GM18873 (cell line): ENCODE results near the gene SLC16A4.
"Not testable (repeated sequence)": the region's sequence is repeated elsewhere in the genome, so short reads cannot be mapped to it uniquely, and the experiment has no call there.

Experiments
- ATAC-seq: cut with Tn5 transposase; IDR thresholded peaks from one replicate; pipeline ENCODE4 v1.9.1; 2021; ENCODE audit warnings: mild to moderate bottlenecking, moderate library complexity, moderate number of reproducible peaks; ENCODE audit not compliant: unreplicated experiment, low FRiP score

The SLC16A4 gene

DNA sequence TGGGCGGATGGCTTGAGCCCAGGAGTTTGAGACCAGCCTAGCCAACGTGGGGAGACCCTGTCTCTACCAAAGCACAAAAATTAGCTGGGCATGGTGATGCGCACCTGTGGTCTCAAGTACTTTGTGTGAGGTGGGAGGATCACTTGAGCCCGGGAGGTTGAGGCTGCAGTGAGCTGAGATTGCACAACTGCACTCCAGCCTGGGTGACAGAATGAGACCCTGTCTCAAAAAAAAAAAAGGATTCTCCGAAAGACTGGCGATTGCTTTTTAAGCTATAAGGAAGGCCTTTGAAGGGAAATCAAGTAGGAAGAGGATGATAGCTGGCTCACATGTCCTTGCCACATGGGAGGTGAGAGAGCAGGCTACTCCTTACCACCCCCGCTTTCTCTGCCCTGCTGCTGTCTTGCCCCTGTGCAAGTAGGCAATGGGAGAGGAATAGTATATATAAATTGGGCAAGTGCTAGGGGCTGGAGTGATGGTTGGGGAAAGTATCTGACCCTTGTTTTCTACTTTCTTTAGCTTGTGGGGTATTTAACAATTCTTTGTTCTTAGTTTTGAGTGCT, 20.4 kb upstream of the SLC16A4 start:
- ATAC-seq, result no peak

- ATAC-seq, result no peak
Observed at GRCh38 chr1:110409316-110409715, 18.5 kb upstream of the SLC16A4 start.

DNA sequence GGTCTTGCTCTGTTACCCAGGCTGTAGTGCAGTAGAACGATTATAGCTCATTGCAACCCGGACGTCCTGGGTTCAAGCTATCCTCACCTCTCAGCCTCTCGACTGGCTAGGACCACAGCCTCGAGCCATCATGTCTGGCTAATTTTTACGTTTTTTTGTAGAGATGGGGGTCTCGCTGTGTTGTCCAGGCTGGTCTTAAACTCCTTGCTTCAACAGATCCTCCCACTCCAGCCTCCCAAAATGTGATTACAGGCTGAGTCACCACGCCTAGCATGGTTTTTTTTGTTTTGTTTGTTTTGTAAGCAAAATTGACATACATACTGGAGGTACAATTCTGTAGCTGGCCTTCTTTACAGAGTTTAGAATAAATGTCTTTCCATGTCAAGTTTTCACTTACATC, 17.7 kb upstream of the SLC16A4 start:
- no peak for ATAC-seq

GRCh38 chr1:110407260-110408210, 16.7 kb upstream of the SLC16A4 start, which contains the start of gene LAMTOR5:
TSS of gene LAMTOR5 (minus strand) at chr1:110407694. CDS start at chr1:110407620, 74 bp downstream.
- peak; percentile 71 for ATAC-seq

- not testable (repeated sequence) for ATAC-seq
Observed at GRCh38 chr1:110406407-110406806, 15.6 kb upstream of the SLC16A4 start.

DNA sequence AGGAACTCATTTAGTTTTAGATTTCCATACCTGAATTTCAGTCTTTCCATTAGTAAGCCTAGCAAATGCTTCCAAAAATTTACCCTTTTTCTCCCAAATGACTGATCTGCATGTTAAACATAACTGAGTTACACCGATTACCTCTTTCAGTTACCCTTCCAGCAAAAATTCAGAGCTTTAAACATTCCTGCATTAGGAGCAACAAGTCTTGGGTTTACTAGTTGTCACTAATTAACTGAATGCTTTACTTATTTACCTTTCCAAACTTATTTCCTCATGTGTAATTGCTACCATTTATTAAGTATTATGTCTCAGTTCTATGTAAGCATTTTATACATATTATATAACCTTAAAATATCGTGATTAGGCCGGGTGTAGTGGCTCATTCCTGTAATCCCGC, 13.6 kb upstream of the SLC16A4 start:
- ATAC-seq, result no peak

GRCh38 chr1:110403805-110404204, 13.0 kb upstream of the SLC16A4 start:
- ATAC-seq, result no peak

GRCh38 chr1:110396259-110396958, 5.6 kb upstream of the SLC16A4 start:
- not testable (repeated sequence) for ATAC-seq

GRCh38 chr1:110394493-110394820, 3.6 kb upstream of the SLC16A4 start:
- ATAC-seq, result no peak

- ATAC-seq, result no peak
Observed at GRCh38 chr1:110393691-110394492, 3.1 kb upstream of the SLC16A4 start.

GRCh38 chr1:110393286-110393685, 2.5 kb upstream of the SLC16A4 start:
- no peak for ATAC-seq

- ATAC-seq, result no peak
Observed at GRCh38 chr1:110390096-110390495, 730 bp downstream of the SLC16A4 start.

DNA sequence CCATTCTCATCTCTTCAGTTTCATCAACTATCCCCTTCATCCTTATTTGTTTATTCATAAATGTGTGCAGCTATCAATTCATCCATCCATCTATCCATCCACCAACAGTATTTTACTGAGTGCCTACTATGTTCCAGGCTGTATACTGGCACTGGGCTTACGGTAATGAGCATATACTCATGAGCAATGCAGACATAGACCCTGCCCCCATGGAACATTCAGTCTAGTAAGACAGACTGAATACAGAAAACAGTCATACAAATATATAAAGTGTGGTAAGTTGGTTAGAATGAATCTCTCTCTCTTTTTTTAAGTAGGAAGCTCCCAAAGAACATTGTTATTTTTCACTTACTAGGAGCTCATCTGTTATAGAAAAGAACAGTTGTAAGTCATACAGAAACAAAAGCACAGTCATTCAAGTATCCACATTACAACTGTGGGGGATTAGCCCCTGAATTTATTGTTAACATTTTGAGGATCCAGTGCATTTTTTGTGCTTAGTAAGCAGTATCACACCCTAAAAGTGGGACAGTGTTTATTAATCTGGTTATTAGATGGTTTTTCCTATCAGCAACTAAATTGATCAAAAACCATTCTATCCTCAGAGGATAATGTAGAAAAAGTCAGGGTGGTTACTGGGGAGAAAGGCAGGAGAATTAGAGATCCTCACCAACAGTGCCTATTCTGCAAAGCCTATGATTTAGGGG, 3.6 kb downstream of the SLC16A4 start:
- ATAC-seq, result no peak

DNA sequence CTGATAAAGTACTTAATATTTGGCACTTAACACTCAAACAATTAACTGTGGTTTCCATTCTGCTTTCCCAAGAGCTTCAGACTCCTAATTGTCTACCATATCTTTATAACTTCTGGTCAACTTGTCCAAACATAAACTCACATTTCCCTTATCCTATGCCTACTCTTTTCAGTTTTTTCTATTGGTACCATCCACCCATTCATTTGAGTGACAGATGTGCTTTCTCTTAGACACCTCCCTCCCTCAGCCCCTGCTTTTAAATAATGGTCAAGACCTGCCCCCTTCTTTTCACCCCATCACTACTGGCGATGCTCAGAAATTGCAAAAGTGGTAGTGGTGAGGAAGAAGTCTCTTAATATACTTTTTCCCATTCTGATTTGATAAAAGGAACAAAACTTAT, 5.5 kb downstream of the SLC16A4 start:
- no peak for ATAC-seq

GRCh38 chr1:110384581-110385321, 6.1 kb downstream of the SLC16A4 start:
- ATAC-seq, result no peak

DNA sequence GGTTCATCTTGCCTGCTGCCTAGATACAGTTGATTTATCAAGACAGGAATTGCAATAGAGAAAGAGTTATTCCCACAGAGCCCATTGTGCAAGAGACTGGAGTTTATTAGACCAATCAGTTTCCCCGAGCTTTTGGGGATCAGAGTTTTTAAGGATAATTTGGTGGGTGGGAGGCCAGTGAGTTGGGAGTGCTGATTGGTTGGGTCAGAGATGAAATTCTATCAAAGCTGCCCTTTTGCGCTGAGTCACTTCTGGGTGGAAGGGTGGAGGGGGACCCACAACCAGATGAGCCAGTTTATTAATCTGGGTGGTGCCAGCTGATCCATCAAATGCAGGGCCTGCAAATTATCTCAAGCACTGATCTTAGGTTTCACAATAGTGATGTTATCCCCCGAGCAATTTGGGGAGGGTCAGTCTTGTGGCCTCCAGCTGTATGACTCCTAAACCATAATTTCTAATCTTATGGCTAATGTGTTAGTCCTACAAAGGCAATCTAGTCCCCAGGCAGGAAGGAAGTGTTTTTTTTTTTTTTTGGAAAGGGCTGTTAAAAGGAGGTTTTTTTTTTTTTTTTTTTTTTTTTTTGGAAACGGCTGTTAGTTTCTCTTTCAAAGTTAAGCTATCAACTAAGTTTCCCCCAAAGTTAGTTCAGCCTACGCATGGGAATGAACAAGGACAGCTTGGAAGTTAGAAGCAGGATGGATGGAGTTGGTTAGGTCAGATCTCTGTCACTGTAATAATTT, 7.4 kb downstream of the SLC16A4 start:
- ATAC-seq, result no peak

DNA sequence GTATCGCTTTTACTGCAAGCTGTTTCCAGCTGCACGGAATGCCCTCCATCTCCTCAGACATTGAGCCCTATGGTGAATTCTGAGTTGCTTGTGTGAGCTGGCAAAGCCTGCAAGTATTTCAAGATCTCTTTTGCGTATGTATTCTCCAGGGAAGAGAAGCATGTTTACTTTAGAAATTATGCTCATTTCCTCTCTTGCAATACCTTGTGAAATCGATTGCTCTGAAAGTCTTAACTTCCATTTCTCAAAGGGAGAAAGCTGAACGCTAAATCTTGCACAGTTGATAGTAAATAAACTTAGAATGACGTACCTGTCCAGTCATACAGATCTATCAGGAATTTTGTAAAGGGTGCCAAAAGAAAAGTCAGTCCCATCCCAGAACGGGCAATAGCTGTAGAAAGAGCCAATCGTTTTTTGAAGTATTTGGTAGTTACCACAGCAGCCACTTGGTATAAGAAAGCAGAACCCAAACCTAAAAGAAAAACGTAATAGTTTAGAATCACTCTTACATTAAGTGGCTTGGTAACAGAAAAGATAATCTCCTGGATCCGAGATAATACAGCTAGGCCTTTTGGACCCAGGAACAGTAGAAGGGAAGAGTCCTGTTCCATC, 10.0 kb downstream of the SLC16A4 start:
- no peak for ATAC-seq

- no peak for ATAC-seq
Observed at GRCh38 chr1:110375490-110375889, 15.3 kb downstream of the SLC16A4 start.
